Vagina (tissue), 2 donors: Measurements from ENCODE around the gene ZNF276. TPM values are rescaled to one million over a fixed set of nuclear protein-coding genes. Genes with fewer than 3 reads are reported as not detected.

Experiments
- DNase-seq, 2 donors: peaks; one replicate each; pipeline ENCODE4 v3.0.0-alpha.2; 2017; ENCODE audit errors: extremely low spot score in 2 of 2
- H3K27ac ChIP-seq: fragments of 200-600 bp; sonication (generic); one replicate; pipeline ENCODE4 v1.5.1; 2019
- H3K27me3 ChIP-seq: fragments of 200-600 bp; sonication (generic); one replicate; pipeline ENCODE4 v1.5.1; 2019
- H3K36me3 ChIP-seq, 2 donors: fragments of 200-600 bp; sonication (generic); one replicate each; pipeline ENCODE4 v1.5.1; 2017 to 2019
- H3K4me1 ChIP-seq: fragments of 200-600 bp; sonication (generic); one replicate; pipeline ENCODE4 v1.5.1; 2019
- H3K4me3 ChIP-seq, 2 donors: fragments of 200-600 bp; sonication (generic); 1 replicate in 1 of 2; 2 replicates in 1 of 2; pipeline ENCODE4 v1.5.1; 2016 to 2019
- H3K9me3 ChIP-seq: fragments of 200-600 bp; sonication (generic); one replicate; pipeline ENCODE4 v1.5.1; 2019
- CTCF ChIP-seq, 3 experiments: fragments of 450-650 bp in 2 of 3; fragments of 200-600 bp in 1 of 3; sonication (generic) in 1 of 3; IDR thresholded peaks; one replicate each; pipeline ENCODE4 v1.5.1; 2017 to 2019; ENCODE audit warnings: antibody characterized with exemption in 3 of 3, mild to moderate bottlenecking in 2 of 3, moderate library complexity in 2 of 3
- POLR2A ChIP-seq, 2 donors: fragments of 450-650 bp; IDR thresholded peaks; one replicate each; pipeline ENCODE4 v1.6.1; 2017; ENCODE audit warnings: antibody characterized with exemption in 2 of 2, mild to moderate bottlenecking in 2 of 2, moderate library complexity in 2 of 2
- POLR2AphosphoS5 ChIP-seq, 2 donors: sonication (generic); formaldehyde crosslinking; IDR thresholded peaks; one replicate each; pipeline ENCODE4 v1.9.0; 2017; ENCODE audit warnings: antibody characterized with exemption in 2 of 2, mild to moderate bottlenecking in 2 of 2, low read depth in 1 of 2; ENCODE audit not compliant: insufficient read depth in 1 of 2
- intact Hi-C: fragments of 100-400 bp; cut with DNase I; formaldehyde crosslinking; loops from one replicate; pipeline ENCODE4 v1.15.1; 2023
- total RNA-seq: library from RNA; depleted of rRNA; stranded (reverse); fragments of >200 nt; gene quantifications from one replicate; pipeline ENCODE4 v1.2.3, GENCODE V29; 2016

The ZNF276 gene
- total RNA-seq, 1 donor from 2014 or later = 57.0 TPM

DNA sequence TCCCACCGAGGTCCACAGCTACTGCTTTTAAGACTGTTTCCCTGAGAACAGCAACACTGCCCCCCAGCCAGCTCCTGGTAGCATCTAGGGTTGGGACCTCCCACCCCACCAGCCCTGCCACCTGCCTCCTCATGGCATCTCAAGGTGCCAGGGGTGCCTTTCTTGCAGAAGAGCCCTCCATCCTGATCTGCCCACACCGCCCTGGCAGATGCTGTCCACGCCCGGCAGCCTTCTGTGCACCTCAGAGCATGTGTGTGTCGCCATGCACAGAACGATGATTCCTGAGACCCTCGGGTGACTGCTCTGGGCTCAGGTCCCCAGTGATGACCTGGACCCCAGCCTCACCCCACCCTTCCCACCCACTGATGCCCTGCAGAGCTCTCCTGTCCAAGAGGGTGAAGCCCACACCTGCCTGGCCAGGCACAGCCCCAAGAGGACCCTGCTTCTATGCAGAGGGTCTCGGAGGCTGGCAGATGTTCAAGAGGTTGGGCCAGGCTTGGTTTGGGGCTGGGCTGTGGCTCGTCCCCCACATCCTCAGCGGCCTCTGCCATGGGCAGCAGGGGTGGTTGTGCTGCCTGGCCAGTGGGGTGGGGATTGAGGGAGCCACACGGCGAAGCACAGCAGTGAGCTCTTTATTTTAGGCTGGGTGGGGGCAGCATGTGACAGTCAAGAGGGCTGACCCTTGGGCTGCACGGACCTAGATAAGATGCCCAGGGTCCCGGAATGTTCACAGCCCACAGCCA lies 14.6 kb upstream of the ZNF276 start:
- TF ChIP-seq CTCF (IDR thresholded peaks at IDR 0.05) = no peak
- no peak for TF ChIP-seq POLR2A (IDR thresholded peaks at IDR 0.05)
- TF ChIP-seq POLR2AphosphoS5 (IDR thresholded peaks at IDR 0.05; ENCODE audit: insufficient read depth in 1 of 2, low read depth in 1 of 2) = no peak
- intact Hi-C loops = loop anchor here (10.0 kb wide), 1 partner anchor 158 kb away; no protein-coding TSS in a partner anchor
- H3K4me3 ChIP-seq = no peak overlapping the region

DNA sequence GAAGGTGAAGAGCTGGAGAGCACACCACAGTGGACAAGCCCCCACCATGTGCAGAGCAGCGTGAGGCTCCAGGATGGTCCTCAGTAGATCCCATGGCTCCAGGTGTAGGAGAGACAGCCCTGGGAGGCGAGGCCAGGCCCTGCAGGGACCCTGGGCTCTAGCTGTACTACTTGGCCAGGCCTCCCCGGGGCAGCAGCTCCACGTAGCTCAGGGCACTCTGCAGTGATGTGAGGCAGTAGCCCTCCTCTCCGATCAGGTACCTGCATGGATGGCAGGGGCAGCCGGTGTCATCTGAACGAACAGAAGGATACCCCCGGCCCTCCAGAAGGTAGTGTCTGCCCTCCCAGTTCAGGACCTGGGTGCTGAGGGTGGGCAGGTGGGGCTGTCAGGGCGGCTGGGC lies 13.6 kb upstream of the ZNF276 start:
- H3K27me3 ChIP-seq = no peaks in the 10 kb centered on the region
- no peaks in the 10 kb centered on the region for H3K9me3 ChIP-seq
- peaks cover 16% of the 10 kb centered on the region for H3K4me1 ChIP-seq
- no peak overlapping the region for H3K4me3 ChIP-seq
- TF ChIP-seq CTCF (IDR thresholded peaks at IDR 0.05) (no peak), POLR2AphosphoS5 (IDR thresholded peaks at IDR 0.05; ENCODE audit: insufficient read depth in 1 of 2, low read depth in 1 of 2) (no peak), POLR2A (IDR thresholded peaks at IDR 0.05) (no peak)
- H3K36me3 ChIP-seq = no peaks in the 10 kb centered on the region
- DNase-seq = no peak
- H3K27ac ChIP-seq = no peak overlapping the region
- intact Hi-C loops = loop anchor here (10.0 kb wide), 1 partner anchor 157 kb away; no protein-coding TSS in a partner anchor

More for the DNA sequence above, 14.6 kb upstream of the ZNF276 start:
- H3K4me1 ChIP-seq = peaks cover 16% of the 10 kb centered on the region
- no peak for DNase-seq
- H3K27ac ChIP-seq = no peak overlapping the region
- H3K27me3 ChIP-seq = no peaks in the 10 kb centered on the region
- no peaks in the 10 kb centered on the region for H3K9me3 ChIP-seq
- no peaks in the 10 kb centered on the region for H3K36me3 ChIP-seq

DNA sequence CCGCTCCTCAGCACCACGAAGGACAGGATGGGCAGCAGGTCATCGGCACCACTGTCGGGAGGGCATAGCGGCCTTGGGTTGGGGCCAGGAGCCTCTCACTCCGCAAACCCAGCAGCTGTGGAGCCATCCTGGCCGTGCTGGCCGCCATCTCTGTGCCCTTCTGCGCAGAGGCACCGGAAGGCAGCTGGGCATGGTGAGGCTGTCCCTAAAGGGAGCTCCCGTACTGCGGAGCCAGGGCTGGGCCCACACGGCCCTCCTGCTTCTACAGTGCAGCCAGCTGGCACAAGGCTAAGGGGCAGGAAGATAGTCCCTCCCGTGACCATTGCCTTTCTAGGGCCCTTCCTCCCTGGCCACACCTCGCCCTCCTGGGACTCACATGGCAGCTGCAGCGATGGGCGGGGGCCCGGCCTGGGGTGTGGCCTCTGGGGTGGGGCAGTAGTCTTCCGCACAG lies 12.8 kb upstream of the ZNF276 start:
- H3K9me3 ChIP-seq = no peaks in the 10 kb centered on the region
- H3K27me3 ChIP-seq = no peaks in the 10 kb centered on the region
- intact Hi-C loops = loop anchor here (10.0 kb wide), 1 partner anchor 156 kb away; no protein-coding TSS in a partner anchor
- H3K36me3 ChIP-seq = no peaks in the 10 kb centered on the region
- DNase-seq = no peak
- no peak overlapping the region for H3K4me3 ChIP-seq
- no peak overlapping the region for H3K27ac ChIP-seq
- TF ChIP-seq POLR2AphosphoS5 (IDR thresholded peaks at IDR 0.05; ENCODE audit: insufficient read depth in 1 of 2, low read depth in 1 of 2) (no peak), CTCF (IDR thresholded peaks at IDR 0.05) (no peak), POLR2A (IDR thresholded peaks at IDR 0.05) (no peak)
- H3K4me1 ChIP-seq = peaks cover 16% of the 10 kb centered on the region

GRCh38 chr16:89709166-89709565 lies 12.2 kb upstream of the ZNF276 start:
- no peaks in the 10 kb centered on the region for H3K9me3 ChIP-seq
- no peaks in the 10 kb centered on the region for H3K27me3 ChIP-seq
- peaks cover 16% of the 10 kb centered on the region for H3K4me1 ChIP-seq
- TF ChIP-seq POLR2AphosphoS5 (IDR thresholded peaks at IDR 0.05; ENCODE audit: insufficient read depth in 1 of 2, low read depth in 1 of 2) = no peak
- TF ChIP-seq CTCF (IDR thresholded peaks at IDR 0.05) = no peak
- no peak for TF ChIP-seq POLR2A (IDR thresholded peaks at IDR 0.05)
- intact Hi-C loops = loop anchor here (10.0 kb wide), 1 partner anchor 156 kb away; no protein-coding TSS in a partner anchor
- H3K4me3 ChIP-seq = no peak overlapping the region
- no peak for DNase-seq
- H3K27ac ChIP-seq = no peak overlapping the region
- H3K36me3 ChIP-seq = no peaks in the 10 kb centered on the region
